COLO829 (cell line): ENCODE data around the gene CATSPERD.

ENCODE experiments used
- DNase-seq: peaks from one replicate; pipeline ENCODE4 v3.0.0; 2012; ENCODE audit warnings: low spot score

Gene CATSPERD

GRCh38 chr19:5785423-5785822 is 65.0 kb downstream of the CATSPERD start:
- no peak for DNase-seq

GRCh38 chr19:5786593-5787408 is 66.4 kb downstream of the CATSPERD start:
- DNase-seq: no peak

GRCh38 chr19:5787409-5788182 is 67.2 kb downstream of the CATSPERD start:
- no peak for DNase-seq

- no peak for DNase-seq
Measured at GRCh38 chr19:5788422-5788821, 68.0 kb downstream of the CATSPERD start.

GRCh38 chr19:5789351-5789761 is 68.9 kb downstream of the CATSPERD start:
- DNase-seq: no peak

- no peak for DNase-seq
Measured at GRCh38 chr19:5789886-5790558, 69.6 kb downstream of the CATSPERD start.

GRCh38 chr19:5790559-5791520 is 70.4 kb downstream of the CATSPERD start, which contains the start of gene DUS3L:
Gene DUS3L, minus strand, starts transcription at chr19:5791163. Its CDS starts 22 bp downstream, at chr19:5791141.
- DNase-seq: peak; percentile 98

- DNase-seq: no peak
Measured at GRCh38 chr19:5792224-5792623, 71.8 kb downstream of the CATSPERD start.

GRCh38 chr19:5793188-5793587 is 72.8 kb downstream of the CATSPERD start:
- DNase-seq: no peak

GRCh38 chr19:5795382-5795919 is 75.0 kb downstream of the CATSPERD start:
- DNase-seq: no peak

- no peak for DNase-seq
Measured at GRCh38 chr19:5798244-5798643, 77.8 kb downstream of the CATSPERD start.

- no peak for DNase-seq
Measured at GRCh38 chr19:5799247-5800241, 79.1 kb downstream of the CATSPERD start.

GRCh38 chr19:5800361-5801270 is 80.2 kb downstream of the CATSPERD start:
- no peak for DNase-seq

GRCh38 chr19:5801796-5802619 is 81.6 kb downstream of the CATSPERD start:
- peak; percentile 53 for DNase-seq

GRCh38 chr19:5803441-5803751 is 83.0 kb downstream of the CATSPERD start:
- DNase-seq: no peak

- DNase-seq: peak; percentile 93
Measured at GRCh38 chr19:5803752-5804515, 83.5 kb downstream of the CATSPERD start.
